Forelimb muscle (tissue), 1 donor: Measurements from ENCODE around the gene GHDC. TPM values are rescaled to one million over a fixed set of nuclear protein-coding genes. Genes with fewer than 3 reads are reported as not detected.
A peak's percentile ranks its signal among the peaks of the same experiment; 100 is the strongest.
"Not testable (repeated sequence)": the region's sequence is repeated elsewhere in the genome, so short reads cannot be mapped to it uniquely, and the experiment has no call there.

Experiments
- DNase-seq: peaks from one replicate; pipeline ENCODE4 v3.0.0-alpha.2; 2013; ENCODE audit warnings: low read depth
- polyA plus RNA-seq: library from polyadenylated mRNA; unstranded; fragments of 120-200 nt; gene quantifications from one replicate; pipeline ENCODE4 v1.2.1, GENCODE V29; 2013; ENCODE audit not compliant: insufficient read length

Gene GHDC
- polyA plus RNA-seq, 1 donor = 12.8 TPM

DNA sequence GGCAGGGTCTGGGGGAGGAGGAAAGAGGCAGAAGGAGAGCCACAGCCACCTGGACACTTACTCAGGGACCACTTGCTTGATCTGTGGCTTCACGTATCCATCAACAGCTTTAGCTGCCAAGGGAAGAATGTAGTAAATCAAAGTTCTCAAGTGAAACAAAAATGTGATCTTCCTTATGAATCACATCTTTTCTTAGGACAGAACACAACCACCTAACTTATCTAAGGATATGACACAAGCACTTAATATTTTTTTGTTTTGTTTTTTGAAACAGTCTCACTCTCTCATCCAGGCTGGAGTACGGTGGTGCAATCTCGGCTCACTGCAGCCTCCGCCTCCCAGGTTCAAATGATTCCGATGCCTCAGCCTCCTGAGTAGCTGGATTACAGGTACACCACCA is 8.4 kb upstream of the GHDC start:
- DNase-seq = no peak

DNA sequence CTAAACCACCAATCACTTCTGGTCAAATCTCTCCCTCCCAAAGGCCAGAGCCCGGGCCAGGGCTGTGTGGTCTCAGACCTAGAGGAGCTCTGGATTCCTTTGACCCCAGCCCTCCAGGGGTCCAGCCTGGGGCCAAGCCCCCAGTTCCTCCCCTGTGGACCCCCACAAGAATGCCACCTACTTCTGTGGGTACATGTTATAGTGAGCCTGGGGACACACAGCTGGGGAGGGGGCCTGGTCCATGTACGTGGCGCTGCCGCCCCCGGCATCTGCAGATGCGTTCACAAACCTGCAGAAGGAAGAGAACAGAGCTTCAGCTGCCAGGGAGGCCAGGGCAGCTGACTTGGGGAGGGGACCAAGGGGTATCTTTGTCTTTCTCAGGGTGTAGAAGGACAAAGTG is 7.9 kb upstream of the GHDC start:
- DNase-seq = no peak

GRCh38 chr17:42201458-42201772 is 7.1 kb upstream of the GHDC start:
- DNase-seq = no peak

DNA sequence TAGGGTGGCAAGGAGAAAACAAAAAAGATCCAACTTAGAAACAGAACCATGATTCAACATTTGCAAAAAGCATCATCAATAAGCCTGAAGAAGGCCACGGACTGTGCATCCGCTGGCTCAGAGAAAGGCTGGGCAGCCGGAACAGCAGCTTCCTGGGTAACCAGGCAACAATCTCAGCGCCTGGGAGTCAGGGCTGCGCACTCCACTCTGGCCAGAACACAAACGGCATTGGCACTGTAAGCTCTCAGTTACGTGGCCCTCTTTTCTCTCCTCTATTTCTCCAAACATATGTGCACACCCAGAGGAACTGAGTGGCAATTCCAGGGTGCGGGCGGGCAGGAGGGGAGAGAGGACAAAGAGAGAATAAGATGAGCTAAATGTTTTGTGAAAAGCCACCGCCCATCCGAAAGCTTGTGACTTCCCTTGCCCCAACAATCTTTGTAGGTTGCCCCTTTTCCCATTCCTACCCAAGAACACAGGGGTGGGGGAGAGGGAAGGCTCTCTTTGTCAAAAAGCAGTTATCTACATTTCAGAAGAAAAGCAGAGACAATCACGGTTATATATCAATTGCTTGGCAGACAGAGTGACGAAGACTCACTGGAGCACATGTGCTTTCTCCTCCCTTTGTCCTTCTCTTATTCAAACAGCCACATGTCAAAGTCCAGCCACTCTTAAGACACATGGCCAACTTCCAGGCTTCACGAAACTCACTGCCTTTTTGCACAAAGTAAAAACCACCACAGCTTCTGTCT is 6.6 kb upstream of the GHDC start:
- DNase-seq = no peak

GRCh38 chr17:42199416-42200011 is 5.2 kb upstream of the GHDC start:
- no peak for DNase-seq

- no peak for DNase-seq
These were observed 4.6 kb upstream of the GHDC start for GRCh38 chr17:42198897-42199296.

GRCh38 chr17:42197564-42198156 is 3.4 kb upstream of the GHDC start:
- DNase-seq = no peak

DNA sequence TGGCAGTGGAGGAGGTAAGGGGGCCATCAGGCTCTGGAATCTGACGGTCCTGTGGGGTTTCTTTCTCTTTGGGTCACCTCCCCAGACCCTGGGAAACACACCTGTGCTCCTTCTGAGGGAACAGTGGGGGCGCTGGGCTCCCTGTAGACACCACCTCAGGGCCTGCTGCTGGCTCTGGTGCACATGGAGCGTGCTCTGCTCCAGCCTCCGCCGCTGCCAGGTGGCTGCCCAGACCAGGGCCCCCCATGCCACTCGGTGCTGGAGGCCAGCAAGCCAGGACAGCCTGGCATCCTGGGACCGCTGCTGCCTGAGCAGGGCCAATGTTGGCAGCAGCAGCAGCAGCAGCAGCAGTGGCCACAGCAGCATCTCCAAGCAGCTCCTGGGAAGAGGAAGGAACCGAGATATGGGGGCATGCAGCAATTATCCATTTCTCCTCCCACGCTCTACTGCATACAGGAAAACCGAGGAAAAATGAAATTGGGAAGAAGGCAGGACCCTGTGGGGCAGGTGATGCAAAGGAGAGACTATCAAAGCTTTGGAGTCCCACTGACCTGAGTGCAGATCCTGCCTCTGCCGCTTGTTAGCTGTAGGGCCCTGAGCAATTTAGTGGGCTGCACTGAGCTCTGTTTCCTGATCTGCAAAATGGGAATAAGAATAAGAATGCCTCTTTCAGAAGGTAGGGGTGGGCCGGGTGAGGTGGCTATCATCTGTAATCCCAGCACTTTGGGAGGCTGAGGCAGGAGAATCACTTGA is 902 bp downstream of the GHDC start:
- no peak for DNase-seq

- no peak for DNase-seq
These were observed 1.8 kb downstream of the GHDC start for GRCh38 chr17:42192189-42193126.

DNA sequence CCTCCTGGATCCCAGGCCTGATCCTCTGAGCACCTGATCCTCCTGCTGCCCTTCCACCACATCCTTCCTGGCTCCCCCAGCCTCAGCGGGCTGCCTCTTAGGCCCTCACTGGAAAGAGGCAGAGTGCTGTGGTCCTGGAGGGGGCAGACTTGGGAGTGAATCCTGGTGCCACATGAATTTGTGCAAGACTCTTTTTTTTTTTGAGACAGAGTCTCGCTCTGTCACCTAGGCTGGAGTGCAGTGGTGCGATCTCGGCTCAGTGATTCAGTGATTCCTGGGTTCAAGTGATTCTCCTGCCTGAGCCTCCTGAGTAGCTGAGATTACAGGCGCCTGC is 3.1 kb downstream of the GHDC start:
- DNase-seq = no peak

DNA sequence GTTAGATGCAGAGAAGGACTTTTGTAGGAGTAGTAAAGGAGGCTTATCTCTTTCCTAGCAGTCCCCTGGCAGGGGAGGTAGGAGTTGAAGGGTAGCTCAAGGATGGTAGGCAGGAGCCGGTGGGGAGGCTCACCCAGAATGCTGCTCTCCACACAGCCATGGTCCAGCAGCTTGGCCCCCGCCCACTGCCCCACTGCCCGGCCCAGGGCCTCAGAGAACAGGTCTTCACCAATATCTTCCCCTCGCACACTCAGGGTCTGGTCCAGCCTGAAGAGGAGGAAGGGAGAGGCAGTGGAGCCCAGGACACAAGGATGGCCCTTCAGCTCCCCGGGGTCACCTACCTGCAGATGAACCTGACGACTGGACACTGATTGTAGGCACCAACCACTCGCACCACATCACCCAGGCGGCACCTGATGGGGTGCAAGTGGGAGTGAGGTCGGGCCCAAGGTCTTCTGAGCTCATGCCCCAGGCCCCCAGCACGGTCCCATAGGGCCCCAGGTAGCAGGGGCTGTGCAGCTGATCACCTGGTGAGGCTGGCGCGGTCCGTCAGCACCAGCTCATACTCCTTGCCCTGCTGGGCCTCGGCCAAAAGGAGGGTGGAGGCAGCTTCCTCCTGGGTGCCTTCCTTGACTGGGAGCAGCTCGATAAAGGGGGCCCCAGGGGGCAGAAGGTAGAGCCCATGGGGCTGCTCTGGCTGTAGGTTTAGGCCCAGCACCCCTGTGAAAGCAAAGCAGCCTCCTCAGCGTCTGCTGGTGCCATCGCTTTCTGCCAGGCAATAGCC is 3.6 kb downstream of the GHDC start:
- DNase-seq = no peak

- no peak for DNase-seq
These were observed 4.7 kb downstream of the GHDC start for GRCh38 chr17:42189651-42189965.

DNA sequence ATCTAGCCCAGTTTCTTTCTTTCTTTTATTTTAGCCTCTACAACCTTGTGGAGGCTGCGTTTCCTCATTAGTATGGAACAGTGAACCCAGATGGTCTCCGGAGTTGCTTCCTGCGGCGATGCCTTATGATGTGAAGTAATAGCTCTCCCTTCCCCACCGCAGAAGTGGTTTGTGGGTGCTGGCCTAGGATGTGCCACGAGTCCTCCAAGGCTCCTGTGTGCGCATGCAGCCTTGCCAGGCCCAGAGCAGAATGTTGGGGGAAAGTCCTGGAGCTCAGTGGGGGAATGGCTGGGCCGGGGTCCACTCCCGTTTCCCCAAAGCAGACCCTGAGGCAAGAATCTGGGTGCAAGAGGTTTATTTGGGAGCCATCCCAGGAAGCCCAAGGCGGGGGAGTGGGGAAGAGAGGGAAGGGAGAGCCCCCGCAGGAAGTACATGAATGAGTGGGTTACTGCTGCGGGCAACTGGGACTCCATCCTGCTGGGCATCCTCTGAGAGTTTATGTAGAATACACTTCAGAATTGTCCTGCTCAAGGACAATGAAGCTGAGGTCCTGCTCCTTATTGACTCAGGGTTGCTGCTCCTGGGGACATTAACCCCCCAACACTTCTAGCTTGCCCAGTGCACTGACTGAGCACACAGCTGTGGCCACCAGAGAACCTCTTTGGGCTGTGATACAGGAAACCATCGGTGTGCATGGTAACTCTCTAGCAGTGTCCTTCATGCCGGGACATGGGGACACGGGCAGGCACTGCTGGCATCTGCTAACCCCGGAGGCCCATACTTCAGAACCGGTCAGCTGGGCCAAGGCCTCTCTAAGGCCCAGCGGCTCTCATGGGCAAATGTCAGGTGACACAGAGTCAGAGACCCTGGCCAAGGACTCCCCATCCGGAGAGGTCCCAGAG is 5.3 kb downstream of the GHDC start:
- no peak for DNase-seq

DNA sequence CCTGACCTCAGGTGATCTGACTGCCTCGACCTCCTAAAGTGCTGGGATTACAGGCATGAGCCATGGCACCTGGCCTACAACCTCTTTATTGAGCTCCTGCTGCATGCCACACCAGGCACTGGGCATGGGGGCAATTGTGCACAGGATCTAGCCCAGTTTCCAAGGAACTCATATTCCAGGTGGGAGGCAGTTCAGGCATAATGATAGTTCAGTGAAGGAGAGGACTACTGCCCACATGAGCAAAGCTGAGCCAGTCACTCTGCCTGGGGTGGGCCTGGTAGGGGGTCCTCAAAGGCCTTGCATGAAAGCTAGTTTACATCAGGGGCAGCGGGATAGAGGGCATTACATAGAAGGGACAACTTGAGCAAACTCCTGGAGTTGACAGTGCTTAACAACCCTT is 6.5 kb downstream of the GHDC start:
- DNase-seq = no peak

GRCh38 chr17:42186191-42186590 is 8.1 kb downstream of the GHDC start:
- not testable (repeated sequence) for DNase-seq

DNA sequence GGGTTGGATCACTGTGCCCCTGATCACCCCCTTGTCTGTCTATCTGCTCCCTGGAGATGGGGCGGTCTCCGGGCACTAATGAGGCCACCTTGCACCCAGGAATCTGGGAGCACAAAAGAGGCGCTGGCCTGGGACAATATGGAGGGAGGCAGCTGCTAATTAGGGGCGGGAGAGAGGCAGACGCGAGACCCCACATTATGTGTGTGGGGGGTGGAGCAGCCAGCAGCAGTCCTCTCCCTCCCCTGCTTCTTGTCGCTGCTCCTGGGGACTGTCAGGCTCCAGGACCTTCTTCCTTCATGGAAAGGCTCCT is 8.7 kb downstream of the GHDC start:
- DNase-seq = no peak

DNA sequence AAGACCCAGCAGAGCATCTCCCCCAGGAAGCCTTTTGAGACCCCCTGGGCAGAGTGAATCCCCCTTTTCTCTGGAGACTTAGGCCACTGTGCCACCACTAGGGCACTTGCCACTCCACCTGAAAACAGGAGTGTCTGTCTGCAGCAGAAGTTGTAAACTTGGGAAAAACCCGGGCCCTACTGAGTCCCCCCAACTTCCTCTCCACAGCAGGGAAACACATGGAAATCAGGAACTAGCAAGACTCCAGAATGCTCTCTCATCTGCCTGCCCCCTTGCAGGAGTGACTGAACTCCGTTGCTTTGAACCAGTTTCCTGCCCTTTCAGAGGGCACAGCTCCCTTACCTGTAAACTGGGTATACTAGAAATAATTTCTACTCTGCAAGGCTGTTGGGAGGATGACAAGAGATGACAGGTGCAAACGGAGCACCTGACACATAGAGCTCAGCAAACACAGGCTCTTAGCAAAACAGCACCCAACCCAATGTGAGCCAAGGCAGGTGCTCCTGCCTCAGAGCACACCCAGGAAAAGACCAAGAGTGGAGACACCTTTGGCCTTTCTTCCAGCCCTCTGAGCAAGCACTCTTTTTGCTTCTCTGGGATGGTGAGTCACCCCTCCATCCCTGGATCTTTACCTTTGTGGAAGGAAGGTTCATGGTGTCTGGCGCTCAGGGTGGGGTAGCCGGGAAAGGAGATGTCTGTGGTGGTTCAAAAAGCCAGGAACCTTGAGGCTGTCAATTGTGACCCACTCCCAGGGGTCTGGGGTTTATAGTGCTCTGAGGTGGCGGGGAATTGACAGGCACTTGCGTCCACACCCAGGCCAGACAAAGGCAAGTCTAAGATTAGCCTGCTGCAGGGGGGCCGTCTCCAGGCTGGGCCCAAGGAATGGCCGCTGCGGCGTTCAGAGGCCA is 9.3 kb downstream of the GHDC start, which contains the start of gene HCRT:
Gene HCRT (minus strand): TSS at position 740 of the 908 bp plus-strand sequence. CDS start 87 bp downstream, at position 653.
- no peak for DNase-seq

DNA sequence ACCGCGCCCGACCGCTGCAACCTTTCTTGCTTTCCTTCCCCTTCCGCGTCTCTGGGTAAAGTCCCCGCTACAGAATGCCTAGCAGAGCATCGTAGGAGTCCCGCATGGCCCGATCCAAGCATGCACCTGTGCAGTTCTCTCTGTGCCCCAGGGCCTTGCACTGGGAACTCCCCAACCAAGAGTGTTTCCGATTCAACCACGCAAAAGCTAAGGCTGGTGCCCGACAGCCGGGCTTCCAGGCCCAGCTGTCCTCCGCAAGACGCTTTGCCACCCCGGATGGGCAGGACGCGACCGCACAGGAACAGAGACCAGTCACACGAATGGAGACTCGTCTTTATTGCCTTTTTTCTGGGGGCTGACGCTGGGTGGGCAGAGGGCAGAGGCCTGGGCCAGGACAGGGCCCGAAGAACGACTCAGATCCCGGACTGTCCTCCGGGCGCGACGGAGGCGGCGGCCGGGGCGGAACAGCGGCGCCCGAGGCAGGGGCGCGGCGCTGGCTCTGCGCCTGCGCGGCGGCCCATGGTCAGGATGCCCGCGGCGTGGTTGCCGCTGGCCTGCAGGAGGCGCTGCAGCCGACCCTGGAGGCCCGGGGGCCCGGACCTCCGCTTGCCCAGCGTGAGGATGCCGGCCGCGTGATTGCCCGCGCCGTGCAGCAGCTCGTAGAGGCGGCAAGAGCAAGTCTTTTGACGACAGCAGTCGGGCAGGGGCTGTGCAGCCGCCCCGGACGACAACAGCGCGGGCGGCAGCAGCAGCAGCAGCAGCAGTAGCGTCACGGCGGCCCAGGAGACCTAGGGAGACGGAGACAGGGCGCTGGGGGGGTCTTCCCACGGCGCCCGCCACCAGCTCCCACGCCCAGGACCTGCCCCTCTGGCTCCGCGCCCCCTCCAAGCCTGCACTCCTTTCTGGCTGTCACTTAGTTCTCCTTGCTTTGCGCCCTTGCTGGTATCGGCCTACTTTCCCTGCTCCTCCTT is 10.3 kb downstream of the GHDC start:
- DNase-seq = peak; percentile 39
